Measurements from ENCODE around the gene WDFY1.

DNA sequence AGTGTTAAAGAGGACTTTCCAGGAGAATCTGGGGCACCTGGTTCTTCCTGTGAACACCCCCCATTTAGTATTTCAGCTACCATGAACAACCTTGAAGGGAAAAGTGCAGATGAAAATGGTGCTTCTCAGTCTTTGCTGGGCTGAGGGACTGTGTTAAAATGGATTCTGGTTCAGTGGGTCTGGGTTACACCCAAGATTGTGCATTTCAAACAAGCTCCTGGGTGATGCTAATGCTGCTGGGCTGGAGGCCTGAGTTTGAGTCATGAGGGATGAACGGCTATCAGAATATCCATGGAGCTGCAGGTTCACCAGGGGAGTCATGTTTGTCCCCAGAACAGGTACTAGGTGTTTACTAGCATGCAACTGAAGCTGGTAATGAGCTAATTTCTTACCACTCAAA is 36.1 kb upstream of the WDFY1 start:
- TF ChIP-seq CTCF (IDR thresholded peaks at IDR 0.05 in 2 of 3, conservative IDR thresholded peaks at IDR 0.05 in 1 of 3; ENCODE audit: insufficient read depth in 2 of 3, low read depth in 1 of 3, low read length in 3 of 3) (no peak), MED1 (CRISPR knock-in tag; IDR thresholded peaks at IDR 0.05; ENCODE audit: borderline replicate concordance) (no peak), HDAC2 (IDR thresholded peaks at IDR 0.05) (no peak), NFATC3 (IDR thresholded peaks at IDR 0.05) (no peak), ZNF175 (CRISPR knock-in tag; IDR thresholded peaks at IDR 0.05; ENCODE audit: low read depth) (no peak), HCFC1 (IDR thresholded peaks at IDR 0.05; ENCODE audit: low read depth, low read length) (no peak), ERF (CRISPR knock-in tag; IDR thresholded peaks at IDR 0.05) (no peak), POLR2A (conservative IDR thresholded peaks at IDR 0.05) (no peak), MAZ (CRISPR knock-in tag; conservative IDR thresholded peaks at IDR 0.05 in 1 of 2, IDR thresholded peaks at IDR 0.05 in 1 of 2) (no peak), SIN3B (IDR thresholded peaks at IDR 0.05; ENCODE audit: low read depth) (no peak)
- TF ChIP-seq, protein P1, sequence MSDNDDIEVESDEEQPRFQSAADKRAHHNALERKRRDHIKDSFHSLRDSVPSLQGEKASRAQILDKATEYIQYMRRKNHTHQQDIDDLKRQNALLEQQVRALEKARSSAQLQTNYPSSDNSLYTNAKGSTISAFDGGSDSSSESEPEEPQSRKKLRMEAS (CRISPR knock-in tag; IDR thresholded peaks at IDR 0.05) = no peak

Measured in K562 (cell line).